SK-N-SH (cell line): ENCODE results near the gene MRPL9. TPM values are rescaled to one million over a fixed set of nuclear protein-coding genes. Genes with fewer than 3 reads are reported as not detected.

ENCODE experiments used
- CTCF ChIA-PET: fragments of 300-600, 350-600 bp; formaldehyde crosslinking; extraction: SDS; loops from one replicate; lab custom pipeline; 2021; lab: Yijun Ruan, JAX
- POLR2A ChIA-PET: fragments of 350-600 bp; sonication (Branson Sonifier 250); formaldehyde crosslinking; extraction: SDS; loops from one replicate; lab custom pipeline; 2020; ENCODE audit warnings: antibody characterized with exemption, inconsistent platforms; lab: Yijun Ruan, JAX
- DNase-seq: peaks from one replicate; pipeline ENCODE4 v3.0.0; 2012
- H2AFZ ChIP-seq: fragments of 200-600 bp; sonication (generic); 2 replicates; pipeline ENCODE4 v1.8.1; 2016; ENCODE audit warnings: antibody characterized with exemption, mild to moderate bottlenecking, low read depth
- H3F3A ChIP-seq: fragments of 200-600 bp; sonication (generic); replicated peaks from 2 replicates; pipeline ENCODE3; 2016; ENCODE audit warnings: antibody characterized with exemption, mild to moderate bottlenecking; ENCODE audit not compliant: insufficient read depth
- H3K27ac ChIP-seq, 2 experiments: fragments of 200-500 bp in 1 of 2; fragments of 200-600 bp in 1 of 2; sonication (Bioruptor generic) in 1 of 2; sonication (generic), shearing (Covaris generic) in 1 of 2; 2 replicates each; pipeline versions ENCODE4 v1.5.1 to v1.6.1; 2014 to 2016; ENCODE audit warnings: low read depth in 2 of 2, inconsistent platforms in 1 of 2, low read length in 1 of 2, mild to moderate bottlenecking in 1 of 2, mixed read lengths in 1 of 2
- H3K27me3 ChIP-seq: fragments of 200-600 bp; sonication (generic), shearing (Covaris generic); 2 replicates; pipeline ENCODE4 v1.6.1; 2016; ENCODE audit warnings: mixed run types; ENCODE audit not compliant: insufficient read depth
- H3K36me3 ChIP-seq, 2 experiments: fragments of 200-500 bp in 1 of 2; fragments of 200-600 bp in 1 of 2; sonication (Bioruptor generic) in 1 of 2; sonication (generic) in 1 of 2; replicated peaks in 1 of 2; 2 replicates each; pipeline versions ENCODE3 to v1.5.1; 2014 to 2016; ENCODE audit warnings: low read length in 1 of 2, mild to moderate bottlenecking in 1 of 2; ENCODE audit not compliant: insufficient read depth in 2 of 2, control insufficient read depth in 1 of 2
- H3K4me1 ChIP-seq, 2 experiments: fragments of 200-500 bp in 1 of 2; fragments of 200-600 bp in 1 of 2; sonication (Bioruptor generic) in 1 of 2; sonication (generic), shearing (Covaris generic) in 1 of 2; 2 replicates each; pipeline versions ENCODE4 v1.5.1 to v1.6.1; 2014 to 2016; ENCODE audit warnings: low read depth in 1 of 2, low read length in 1 of 2, mixed run types in 1 of 2; ENCODE audit not compliant: insufficient read depth in 2 of 2, control insufficient read depth in 1 of 2
- H3K4me2 ChIP-seq: fragments of 200-600 bp; sonication (generic), shearing (Covaris generic); 2 replicates; pipeline ENCODE4 v1.6.1; 2017; ENCODE audit warnings: mixed run types
- H3K4me3 ChIP-seq, 2 experiments: fragments of 200-500 bp in 1 of 2; fragments of 200-600 bp in 1 of 2; sonication (Bioruptor generic) in 1 of 2; sonication (generic), shearing (Covaris generic) in 1 of 2; 2 replicates each; pipeline versions ENCODE4 v1.5.1 to v1.8.1; 2014 to 2016; ENCODE audit warnings: low read depth in 2 of 2, inconsistent platforms in 1 of 2, low read length in 1 of 2, mild to moderate bottlenecking in 1 of 2, mixed read lengths in 1 of 2, moderate library complexity in 1 of 2
- H3K79me2 ChIP-seq: fragments of 200-600 bp; sonication (generic); 2 replicates; pipeline ENCODE4 v1.8.1; 2017; ENCODE audit warnings: mild to moderate bottlenecking; ENCODE audit not compliant: insufficient read depth
- H3K9ac ChIP-seq: fragments of 200-600 bp; sonication (generic); 2 replicates; pipeline ENCODE4 v1.6.1; 2017; ENCODE audit warnings: mixed run types
- H3K9me2 ChIP-seq: fragments of 200-600 bp; sonication (generic); 2 replicates; pipeline ENCODE4 v1.6.1; 2017; ENCODE audit warnings: mixed run types
- H3K9me3 ChIP-seq: fragments of 200-600 bp; sonication (generic); 2 replicates; pipeline ENCODE4 v1.6.1; 2017; ENCODE audit warnings: mixed run types, mild to moderate bottlenecking, moderate library complexity
- H4K20me1 ChIP-seq: fragments of 200-600 bp; sonication (generic); 2 replicates; pipeline ENCODE4 v1.6.1; 2017; ENCODE audit warnings: mild to moderate bottlenecking, mixed run types; ENCODE audit not compliant: insufficient read depth
- CHD2 ChIP-seq: fragments of 150-350 bp; IDR thresholded peaks from 2 replicates; pipeline ENCODE4 v1.6.1; 2018; ENCODE audit warnings: low read length; ENCODE audit not compliant: partially characterized antibody
- EZH2phosphoT487 ChIP-seq: fragments of 200-600 bp; sonication (generic); IDR thresholded peaks from 2 replicates; pipeline ENCODE4 v1.6.1; 2017; ENCODE audit warnings: low read depth, mixed run types, mild to moderate bottlenecking, antibody characterized with exemption, moderate library complexity, borderline replicate concordance
- FOXJ3 ChIP-seq: sonication (generic); formaldehyde crosslinking; IDR thresholded peaks from 2 replicates; pipeline ENCODE4 v1.5.1; 2020; ENCODE audit warnings: mild to moderate bottlenecking, missing genetic modification reagents
- FOXM1 ChIP-seq: IDR thresholded peaks from 2 replicates; pipeline ENCODE4 v1.4.0; 2012; ENCODE audit warnings: low read depth, mild to moderate bottlenecking
- GATA2 ChIP-seq: sonication (generic); formaldehyde crosslinking; IDR thresholded peaks from 2 replicates; pipeline ENCODE4 v1.5.0; 2020; ENCODE audit warnings: mild to moderate bottlenecking, missing genetic modification reagents
- MEF2A ChIP-seq: IDR thresholded peaks from 2 replicates; pipeline ENCODE4 v1.4.0; 2012; ENCODE audit warnings: low read depth, borderline replicate concordance
- NFIC ChIP-seq: IDR thresholded peaks from 2 replicates; pipeline ENCODE4 v1.4.0; 2012; ENCODE audit warnings: borderline replicate concordance
- PBX3 ChIP-seq: IDR thresholded peaks from 2 replicates; pipeline ENCODE4; 2012
- POLR2AphosphoS5 ChIP-seq: IDR thresholded peaks from 2 replicates; pipeline ENCODE4 v1.6.1; 2012; ENCODE audit warnings: low read depth, low read length
- RCOR1 ChIP-seq: fragments of 150-350 bp; IDR thresholded peaks from 2 replicates; pipeline ENCODE4 v1.6.1; 2017; ENCODE audit warnings: antibody characterized with exemption, low read length
- RFX5 ChIP-seq: IDR thresholded peaks from 2 replicates; pipeline ENCODE4 v1.6.1; 2012; ENCODE audit warnings: mild to moderate bottlenecking, improper control_type of control experiment, low read length
- TEAD4 ChIP-seq: IDR thresholded peaks from 2 replicates; pipeline ENCODE4 v1.4.0; 2012; ENCODE audit warnings: mild to moderate bottlenecking, borderline replicate concordance; ENCODE audit not compliant: insufficient read depth
- USF2 ChIP-seq: fragments of 150-350 bp; IDR thresholded peaks from 2 replicates; pipeline ENCODE4 v1.6.1; 2017; ENCODE audit warnings: antibody characterized with exemption, low read length, low read depth, borderline replicate concordance
- WGBS: methylation state at CpG from one replicate; pipeline ENCODE4 v1.1.6; 2017; ENCODE audit warnings: low lambda C conversion rate; 5-methylcytosine and 5-hydroxymethylcytosine counted together
- polyA plus RNA-seq, 3 experiments: library from polyadenylated mRNA; depleted of rRNA; stranded (reverse); fragments of >200 nt; gene quantifications; 2 replicates each; pipeline ENCODE4 v1.2.3, GENCODE V29; 2012
- TF ChIP-seq, protein P1 (sequence below): IDR thresholded peaks from 2 replicates; pipeline ENCODE4 v1.4.0; 2012; ENCODE audit warnings: low read depth
- TF ChIP-seq, protein P2 (sequence below): IDR thresholded peaks from 2 replicates; pipeline ENCODE4 v1.4.0; 2012; ENCODE audit warnings: low read depth, borderline replicate concordance
- TF ChIP-seq, protein P3 (sequence below): IDR thresholded peaks from 2 replicates; pipeline ENCODE4 v1.6.1; 2012; ENCODE audit warnings: mild to moderate bottlenecking, low read depth, low read length, moderate library complexity

The MRPL9 gene
- polyA plus RNA-seq, 1 of the 3 experiments (the other 2 are of a cell fraction) = 76.2 TPM

DNA sequence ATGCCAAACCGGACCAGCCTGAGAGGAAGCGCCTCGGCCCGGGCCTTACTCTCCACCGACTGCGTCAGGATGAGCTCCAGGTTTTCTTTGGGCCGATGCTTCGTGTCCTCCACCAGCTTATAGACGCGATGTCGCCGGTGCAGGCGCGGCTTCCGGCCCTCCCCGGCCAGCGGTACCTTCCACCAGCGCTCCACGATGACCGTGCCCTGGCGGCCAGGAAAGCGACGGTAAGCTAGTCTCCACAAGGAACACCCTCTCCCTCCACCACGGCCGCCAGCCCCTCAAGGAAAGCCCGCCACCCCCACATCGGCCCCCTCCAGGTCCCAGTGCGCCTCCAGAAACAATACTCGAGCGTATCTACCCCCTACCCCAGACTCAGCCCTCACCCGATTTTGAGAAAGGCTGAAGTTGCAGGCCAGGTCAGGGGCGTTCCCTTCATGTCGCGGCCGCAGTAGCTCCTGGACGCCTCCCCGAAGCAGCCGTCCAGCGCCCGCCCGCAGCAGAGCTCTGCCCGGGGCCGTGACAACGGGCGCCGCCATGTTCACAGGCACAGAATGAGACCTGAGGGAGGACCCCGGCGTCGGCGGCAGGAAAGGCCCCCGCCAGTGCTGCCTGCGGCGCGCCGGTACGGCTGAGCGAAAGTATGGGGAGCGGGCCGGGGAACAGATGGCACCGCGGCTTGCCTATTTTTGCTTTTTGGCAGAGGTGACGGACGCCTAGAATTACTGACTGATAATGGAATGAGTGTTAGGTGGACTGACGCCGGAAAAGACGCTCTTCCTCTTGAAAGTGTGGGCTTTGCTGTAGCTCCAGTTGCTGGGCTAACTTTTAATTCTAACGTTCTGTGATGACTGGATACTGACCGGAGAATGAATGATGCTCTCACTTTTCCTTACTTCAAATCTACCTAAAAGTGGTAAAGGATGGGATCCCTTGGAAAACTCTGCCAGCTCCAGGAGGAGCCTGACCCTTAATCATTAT lies at the start of gene MRPL9 (continued):
- TF ChIP-seq POLR2AphosphoS5 (peak; percentile 90; the same call in 1 of the 2 replicates), FOXJ3 (CRISPR knock-in tag) (no peak), FOXM1 (no peak), PBX3 (no peak), GATA2 (CRISPR knock-in tag) (no peak), TEAD4 (no peak), RCOR1 (no peak), CHD2 (peak; percentile 54)
- TF ChIP-seq, protein P1, sequence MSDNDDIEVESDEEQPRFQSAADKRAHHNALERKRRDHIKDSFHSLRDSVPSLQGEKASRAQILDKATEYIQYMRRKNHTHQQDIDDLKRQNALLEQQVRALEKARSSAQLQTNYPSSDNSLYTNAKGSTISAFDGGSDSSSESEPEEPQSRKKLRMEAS = peak; percentile 53; the same call in 1 of the 2 replicates
- TF ChIP-seq, protein P2, sequence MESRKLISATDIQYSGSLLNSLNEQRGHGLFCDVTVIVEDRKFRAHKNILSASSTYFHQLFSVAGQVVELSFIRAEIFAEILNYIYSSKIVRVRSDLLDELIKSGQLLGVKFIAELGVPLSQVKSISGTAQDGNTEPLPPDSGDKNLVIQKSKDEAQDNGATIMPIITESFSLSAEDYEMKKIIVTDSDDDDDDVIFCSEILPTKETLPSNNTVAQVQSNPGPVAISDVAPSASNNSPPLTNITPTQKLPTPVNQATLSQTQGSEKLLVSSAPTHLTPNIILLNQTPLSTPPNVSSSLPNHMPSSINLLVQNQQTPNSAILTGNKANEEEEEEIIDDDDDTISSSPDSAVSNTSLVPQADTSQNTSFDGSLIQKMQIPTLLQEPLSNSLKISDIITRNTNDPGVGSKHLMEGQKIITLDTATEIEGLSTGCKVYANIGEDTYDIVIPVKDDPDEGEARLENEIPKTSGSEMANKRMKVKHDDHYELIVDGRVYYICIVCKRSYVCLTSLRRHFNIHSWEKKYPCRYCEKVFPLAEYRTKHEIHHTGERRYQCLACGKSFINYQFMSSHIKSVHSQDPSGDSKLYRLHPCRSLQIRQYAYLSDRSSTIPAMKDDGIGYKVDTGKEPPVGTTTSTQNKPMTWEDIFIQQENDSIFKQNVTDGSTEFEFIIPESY = no peak

DNA sequence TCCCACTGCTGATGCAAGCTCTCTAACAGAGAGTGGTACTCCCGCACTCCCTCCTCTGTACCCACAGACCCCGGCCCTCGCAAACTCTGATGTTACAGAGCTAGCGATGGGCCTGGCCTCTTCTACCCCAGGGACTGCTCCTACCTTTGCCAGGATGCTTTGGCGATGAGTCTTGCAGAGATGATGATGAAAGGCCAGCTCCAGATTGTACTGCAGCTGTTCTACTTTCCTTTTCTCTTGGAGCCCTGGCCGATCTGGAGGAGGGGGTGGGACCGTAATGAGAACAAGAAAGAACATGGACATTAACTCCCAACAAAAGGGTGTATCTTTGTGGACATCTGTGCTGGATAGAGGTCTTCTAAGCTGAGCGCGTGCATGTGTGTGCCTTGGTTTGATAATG lies 47.9 kb upstream of the MRPL9 start:
- WGBS = 85% methylated on average over 9 of the region's 9 CpGs
- ChIA-PET CTCF (interaction anchor here (0.9 to 1.6 kb wide), 5 partner anchors 10 to 217 kb away, joined by 3 to 8 read pairs (median 3); no protein-coding TSS in a partner anchor), POLR2A (no interaction called here)
- Histone ChIP-seq H3F3A (no peaks in the 10 kb centered on the region), H3K27me3 (peaks cover 21% of the 10 kb centered on the region; the same call in 1 of the 2 replicates), H3K4me1 (peaks cover 0 to 17% of the 10 kb centered on the region in 2 experiments; a peak in 1 of 4 replicates), H3K9me3 (no peaks in the 10 kb centered on the region), H3K27ac (no peak overlapping the region), H3K4me3 (no peak overlapping the region), H3K36me3 (no peaks in the 10 kb centered on the region), H3K4me2 (no peak overlapping the region), H3K79me2 (no peaks in the 10 kb centered on the region), H3K9ac (no peak overlapping the region), H2AFZ (no peak overlapping the region), H3K9me2 (no peaks in the 10 kb centered on the region), H4K20me1 (no peaks in the 10 kb centered on the region)
- peak; percentile 4 for DNase-seq
- TF ChIP-seq USF2 (no peak), CHD2 (no peak), NFIC (no peak), GATA2 (CRISPR knock-in tag) (no peak), EZH2phosphoT487 (no peak), RFX5 (no peak), POLR2AphosphoS5 (no peak), FOXM1 (no peak), TEAD4 (no peak), MEF2A (no peak)
- TF ChIP-seq, protein P3, sequence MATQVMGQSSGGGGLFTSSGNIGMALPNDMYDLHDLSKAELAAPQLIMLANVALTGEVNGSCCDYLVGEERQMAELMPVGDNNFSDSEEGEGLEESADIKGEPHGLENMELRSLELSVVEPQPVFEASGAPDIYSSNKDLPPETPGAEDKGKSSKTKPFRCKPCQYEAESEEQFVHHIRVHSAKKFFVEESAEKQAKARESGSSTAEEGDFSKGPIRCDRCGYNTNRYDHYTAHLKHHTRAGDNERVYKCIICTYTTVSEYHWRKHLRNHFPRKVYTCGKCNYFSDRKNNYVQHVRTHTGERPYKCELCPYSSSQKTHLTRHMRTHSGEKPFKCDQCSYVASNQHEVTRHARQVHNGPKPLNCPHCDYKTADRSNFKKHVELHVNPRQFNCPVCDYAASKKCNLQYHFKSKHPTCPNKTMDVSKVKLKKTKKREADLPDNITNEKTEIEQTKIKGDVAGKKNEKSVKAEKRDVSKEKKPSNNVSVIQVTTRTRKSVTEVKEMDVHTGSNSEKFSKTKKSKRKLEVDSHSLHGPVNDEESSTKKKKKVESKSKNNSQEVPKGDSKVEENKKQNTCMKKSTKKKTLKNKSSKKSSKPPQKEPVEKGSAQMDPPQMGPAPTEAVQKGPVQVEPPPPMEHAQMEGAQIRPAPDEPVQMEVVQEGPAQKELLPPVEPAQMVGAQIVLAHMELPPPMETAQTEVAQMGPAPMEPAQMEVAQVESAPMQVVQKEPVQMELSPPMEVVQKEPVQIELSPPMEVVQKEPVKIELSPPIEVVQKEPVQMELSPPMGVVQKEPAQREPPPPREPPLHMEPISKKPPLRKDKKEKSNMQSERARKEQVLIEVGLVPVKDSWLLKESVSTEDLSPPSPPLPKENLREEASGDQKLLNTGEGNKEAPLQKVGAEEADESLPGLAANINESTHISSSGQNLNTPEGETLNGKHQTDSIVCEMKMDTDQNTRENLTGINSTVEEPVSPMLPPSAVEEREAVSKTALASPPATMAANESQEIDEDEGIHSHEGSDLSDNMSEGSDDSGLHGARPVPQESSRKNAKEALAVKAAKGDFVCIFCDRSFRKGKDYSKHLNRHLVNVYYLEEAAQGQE = no peak
- TF ChIP-seq, protein P2 = no peak
- TF ChIP-seq, protein P1 = no peak
